HG03139 (cell line): ENCODE results near the gene RRP7A.
"Not testable (repeated sequence)": the region's sequence is repeated elsewhere in the genome, so short reads cannot be mapped to it uniquely, and the experiment has no call there.

Experiments
- ATAC-seq: cut with Tn5 transposase; IDR thresholded peaks from one replicate; pipeline ENCODE4 v1.9.1; 2021; ENCODE audit not compliant: unreplicated experiment

RRP7A gene

DNA sequence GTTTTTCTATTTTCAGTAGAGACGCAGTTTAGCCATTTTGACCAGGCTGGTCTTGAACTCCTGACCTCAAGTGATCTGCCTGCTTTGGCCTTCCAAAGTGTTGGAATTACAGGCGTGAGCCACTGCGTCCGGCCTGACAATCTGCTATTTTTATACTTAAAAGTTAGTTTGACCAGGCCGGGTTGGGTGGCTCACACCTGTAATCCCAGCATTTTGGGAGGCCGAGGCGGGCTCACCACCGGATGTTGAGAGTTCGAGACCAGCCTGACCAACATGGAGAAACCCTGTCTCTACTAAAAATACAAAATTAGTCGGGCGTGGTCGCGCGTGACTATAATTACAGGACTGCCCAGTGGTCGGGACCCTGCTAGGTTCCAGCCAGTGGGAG is 19.8 kb downstream of the RRP7A start:
- ATAC-seq: not testable (repeated sequence)

DNA sequence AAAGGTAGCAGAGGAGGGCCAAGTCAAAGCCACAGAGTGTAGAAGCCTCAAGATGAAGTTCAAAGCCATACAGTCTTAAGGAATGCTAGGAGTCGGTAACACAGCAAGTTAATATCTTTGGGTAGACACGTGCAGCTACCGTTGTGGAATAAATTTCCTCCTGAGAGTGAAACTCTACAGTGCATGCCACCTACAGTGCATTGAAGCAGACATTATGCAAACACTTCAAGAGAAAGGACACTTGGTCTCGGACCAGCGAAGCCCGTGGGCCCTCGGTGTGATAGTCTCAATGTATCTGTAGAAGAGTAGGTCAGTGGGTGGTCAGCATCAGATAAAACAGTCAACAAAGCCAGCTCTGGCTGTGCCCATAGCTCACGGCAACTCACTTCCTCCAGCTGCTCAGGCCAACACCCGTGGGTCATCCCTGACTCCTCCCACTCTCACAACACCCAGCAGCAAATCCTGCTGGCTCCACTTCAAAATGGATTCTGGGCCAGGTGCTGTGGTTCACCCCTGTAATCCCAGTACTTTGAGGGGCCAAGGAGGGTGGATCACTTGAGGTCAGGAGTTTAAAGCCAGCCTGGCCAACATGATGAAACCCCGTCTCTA is 24.0 kb downstream of the RRP7A start:
- ATAC-seq: not testable (repeated sequence)

DNA sequence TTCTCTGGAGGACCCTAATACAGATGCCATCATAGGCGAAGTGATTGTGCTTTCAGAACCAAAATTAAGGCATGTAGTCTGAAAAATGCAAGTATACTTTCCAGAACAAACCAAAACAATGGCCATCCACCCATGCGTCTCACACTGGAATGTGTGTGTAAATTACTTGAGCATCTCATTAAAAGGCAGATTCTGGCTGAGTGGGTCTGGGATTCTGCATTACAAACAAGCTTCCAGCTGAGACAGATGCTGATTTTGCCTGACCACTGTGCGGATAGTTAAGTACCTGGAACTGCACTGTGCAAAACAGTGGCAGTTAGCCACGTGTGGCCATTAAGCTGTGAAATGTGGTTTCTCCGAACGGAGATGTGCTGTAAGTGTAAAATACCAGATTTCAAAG is 26.2 kb downstream of the RRP7A start:
- no peak for ATAC-seq

GRCh38 chr22:42492323-42492690 is 27.3 kb downstream of the RRP7A start:
- ATAC-seq: no peak

DNA sequence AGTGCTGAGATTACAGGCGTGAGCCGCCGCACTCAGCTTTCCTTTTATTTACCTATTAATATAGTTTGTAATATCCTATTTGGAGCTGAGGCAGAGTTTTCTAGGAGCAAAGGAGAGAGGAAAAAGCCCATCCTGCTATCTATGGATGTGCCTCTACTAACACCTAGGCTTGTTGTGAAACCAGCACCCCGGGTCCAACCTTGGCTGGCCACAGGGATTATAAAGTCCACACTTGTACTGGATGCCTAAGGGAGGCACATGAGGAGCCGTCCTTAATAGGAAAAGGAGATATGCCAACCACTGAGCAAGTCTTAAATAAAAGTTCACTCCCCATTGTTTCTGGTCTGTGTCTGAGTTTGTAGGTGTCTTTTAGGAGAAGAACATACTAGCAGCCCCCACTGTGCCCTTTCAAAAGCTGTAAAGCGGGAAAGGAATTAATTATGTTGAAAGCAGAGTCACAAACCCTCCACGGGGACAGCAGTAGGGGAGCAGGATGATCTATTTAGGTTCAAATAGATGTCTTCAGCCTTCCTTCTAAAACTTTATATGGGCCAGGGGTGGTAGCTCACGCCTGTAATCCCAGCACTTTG is 29.3 kb downstream of the RRP7A start:
- ATAC-seq: no peak

DNA sequence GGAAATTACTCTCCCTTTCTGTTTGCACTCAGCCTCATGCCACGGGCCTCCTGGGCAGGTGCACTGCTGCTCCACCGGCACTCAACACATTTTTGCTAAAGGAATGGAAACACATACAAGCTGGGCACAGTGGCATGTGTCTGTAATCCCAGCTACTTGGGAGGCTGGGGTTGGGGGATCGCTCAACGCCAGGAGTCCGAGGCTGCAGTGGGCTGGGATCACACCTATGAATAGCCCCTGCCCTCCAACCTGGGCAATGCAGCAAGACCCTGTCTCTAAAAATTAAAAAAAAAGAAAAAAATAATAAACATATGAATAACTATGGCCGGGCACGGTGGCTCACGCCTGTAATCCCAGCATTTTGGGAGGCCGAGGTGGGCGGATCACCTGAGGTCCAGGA is 30.6 kb downstream of the RRP7A start:
- no peak for ATAC-seq

DNA sequence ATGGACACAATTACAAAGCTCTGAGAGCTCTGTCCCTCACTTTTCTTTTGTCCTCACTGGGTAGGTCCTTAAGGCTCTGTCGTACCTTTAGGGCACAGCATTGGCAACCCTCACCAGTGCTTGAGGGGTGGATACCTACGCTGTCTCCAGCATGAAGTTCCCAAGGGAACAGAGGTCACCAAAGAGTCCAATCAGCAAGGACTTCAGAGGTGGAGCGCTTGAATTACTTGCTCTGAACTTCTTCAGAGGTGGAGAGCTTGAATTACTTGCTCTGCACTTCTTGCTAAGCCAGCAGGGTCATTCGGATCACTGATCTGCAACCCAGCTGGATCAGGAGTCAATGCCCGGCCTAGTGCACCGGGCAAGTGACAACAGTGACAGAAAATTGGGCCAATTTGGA is 35.1 kb downstream of the RRP7A start:
- no peak for ATAC-seq

GRCh38 chr22:42483610-42484223 is 35.9 kb downstream of the RRP7A start:
- not testable (repeated sequence) for ATAC-seq

- no peak for ATAC-seq
These were observed 44.5 kb downstream of the RRP7A start for GRCh38 chr22:42475122-42475521.

GRCh38 chr22:42473484-42474193 is 46.0 kb downstream of the RRP7A start:
- no peak for ATAC-seq

GRCh38 chr22:42472671-42473070 is 46.9 kb downstream of the RRP7A start:
- no peak for ATAC-seq

DNA sequence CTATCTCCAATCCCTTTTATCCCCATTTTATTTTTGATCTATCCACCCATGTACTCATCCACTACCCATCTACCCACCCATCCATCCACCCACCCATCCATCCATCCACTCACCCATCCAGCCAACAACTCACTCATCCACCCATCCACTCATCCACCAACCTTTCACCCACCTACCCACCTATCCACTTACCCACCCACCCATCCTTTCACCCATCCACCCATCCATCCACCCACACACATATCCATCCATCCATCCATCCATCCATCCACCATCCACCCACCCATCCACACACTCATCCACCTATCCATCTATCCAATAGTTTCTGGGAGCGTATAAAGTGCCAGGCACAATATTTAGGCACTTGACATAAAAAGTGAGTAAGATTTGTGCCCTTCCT is 48.2 kb downstream of the RRP7A start:
- ATAC-seq: no peak

GRCh38 chr22:42470366-42471082 is 49.1 kb downstream of the RRP7A start:
- no peak for ATAC-seq

DNA sequence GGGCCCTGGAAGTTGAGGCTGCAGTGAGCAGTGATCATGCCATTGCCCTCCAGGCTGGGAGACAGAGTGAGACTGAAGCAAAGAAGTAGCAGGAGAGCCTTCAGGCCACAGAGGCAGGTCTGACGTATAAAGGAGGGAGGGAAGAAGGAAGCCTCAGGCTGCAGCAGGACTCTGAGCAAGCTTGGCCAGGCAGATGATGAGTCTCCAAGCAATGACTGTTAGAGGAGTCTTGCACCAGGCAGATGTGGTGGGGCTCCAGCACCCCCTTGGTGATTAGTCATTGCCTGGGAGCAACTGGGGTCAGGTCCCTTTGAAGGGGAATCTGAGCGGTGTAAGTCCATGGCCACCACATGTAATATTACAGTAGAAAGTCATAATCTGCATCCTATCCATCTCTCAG is 50.8 kb downstream of the RRP7A start:
- ATAC-seq: no peak

- ATAC-seq: no peak
These were observed 57.6 kb downstream of the RRP7A start for GRCh38 chr22:42462016-42462415.

DNA sequence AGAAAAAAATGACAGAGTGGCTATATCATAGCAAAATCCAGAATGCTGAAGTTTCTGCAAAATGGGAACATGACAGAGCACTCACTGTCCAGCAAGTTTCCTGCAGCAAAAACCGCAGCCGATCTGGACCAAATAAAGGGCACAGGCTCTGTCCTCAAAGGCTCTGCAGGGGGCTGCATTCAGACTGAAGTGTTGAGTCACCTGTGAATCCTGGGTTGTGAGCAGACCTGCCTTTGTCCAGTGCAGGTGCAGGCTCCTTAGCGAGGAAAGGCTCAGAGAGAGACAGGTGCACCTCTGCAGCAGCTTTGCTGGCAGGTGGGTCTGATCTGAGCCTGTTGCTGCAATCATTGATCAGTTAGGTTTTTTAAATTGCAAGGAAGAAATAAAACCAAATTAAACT is 58.1 kb downstream of the RRP7A start:
- no peak for ATAC-seq
